K562 (cell line): ENCODE measurements around the gene B9D2.

Experiments
- CEBPB ChIP-seq: fragments of 450-650 bp; IDR thresholded peaks from 2 replicates; pipeline ENCODE4 v1.6.1; 2016; ENCODE audit warnings: missing genetic modification characterization, missing compliant biosample characterization
- SMAD1 ChIP-seq: fragments of 150-350 bp; IDR thresholded peaks from 2 replicates; pipeline ENCODE4 v1.6.1; 2014; ENCODE audit warnings: low read length, low read depth; ENCODE audit not compliant: partially characterized antibody

- no peak for TF ChIP-seq CEBPB (tag)
- TF ChIP-seq SMAD1: no peak
Observed at GRCh38 chr19:41328842-41329225, 35.1 kb downstream of the B9D2 start.
